ENCODE results near the gene DDOST. TPM values are rescaled to one million over a fixed set of nuclear protein-coding genes. Genes with fewer than 3 reads are reported as not detected.

DDOST gene
- total RNA-seq, 2 donors from 2014 or later: 138 to 160 TPM

- no peaks in the 10 kb centered on the region for H3K27me3 ChIP-seq (replicated peaks; ENCODE audit: insufficient read depth)
- H3K9me3 ChIP-seq: no peaks in the 10 kb centered on the region
- H3K36me3 ChIP-seq: no peaks in the 10 kb centered on the region
- TF ChIP-seq, protein P1, sequence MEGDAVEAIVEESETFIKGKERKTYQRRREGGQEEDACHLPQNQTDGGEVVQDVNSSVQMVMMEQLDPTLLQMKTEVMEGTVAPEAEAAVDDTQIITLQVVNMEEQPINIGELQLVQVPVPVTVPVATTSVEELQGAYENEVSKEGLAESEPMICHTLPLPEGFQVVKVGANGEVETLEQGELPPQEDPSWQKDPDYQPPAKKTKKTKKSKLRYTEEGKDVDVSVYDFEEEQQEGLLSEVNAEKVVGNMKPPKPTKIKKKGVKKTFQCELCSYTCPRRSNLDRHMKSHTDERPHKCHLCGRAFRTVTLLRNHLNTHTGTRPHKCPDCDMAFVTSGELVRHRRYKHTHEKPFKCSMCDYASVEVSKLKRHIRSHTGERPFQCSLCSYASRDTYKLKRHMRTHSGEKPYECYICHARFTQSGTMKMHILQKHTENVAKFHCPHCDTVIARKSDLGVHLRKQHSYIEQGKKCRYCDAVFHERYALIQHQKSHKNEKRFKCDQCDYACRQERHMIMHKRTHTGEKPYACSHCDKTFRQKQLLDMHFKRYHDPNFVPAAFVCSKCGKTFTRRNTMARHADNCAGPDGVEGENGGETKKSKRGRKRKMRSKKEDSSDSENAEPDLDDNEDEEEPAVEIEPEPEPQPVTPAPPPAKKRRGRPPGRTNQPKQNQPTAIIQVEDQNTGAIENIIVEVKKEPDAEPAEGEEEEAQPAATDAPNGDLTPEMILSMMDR (IDR thresholded peaks at IDR 0.05): no peak
- DNase-seq (ENCODE audit: low spot score) (no peak), ATAC-seq (ENCODE audit: insufficient number of reproducible peaks, low FRiP score, low read depth) (no peak)
- peaks cover 5 to 6% of the 10 kb centered on the region in 2 donors for H3K4me1 ChIP-seq (ENCODE audit: control insufficient read depth in 1 of 2, low read depth in 2 of 2)
- H3K4me3 ChIP-seq: no peak overlapping the region
- H3K27ac ChIP-seq: no peak overlapping the region
Observed at GRCh38 chr1:20701847-20702246, 40.7 kb upstream of the DDOST start.

- no peaks in the 10 kb centered on the region for H3K9me3 ChIP-seq
- TF ChIP-seq, protein P1 (IDR thresholded peaks at IDR 0.05): no peak
- no peak for ATAC-seq (ENCODE audit: insufficient number of reproducible peaks, low FRiP score, low read depth)
- no peaks in the 10 kb centered on the region for H3K36me3 ChIP-seq
- H3K27me3 ChIP-seq (replicated peaks; ENCODE audit: insufficient read depth): no peaks in the 10 kb centered on the region
- no peak for DNase-seq (ENCODE audit: low spot score)
- H3K27ac ChIP-seq: no peak overlapping the region
- peaks cover 5 to 6% of the 10 kb centered on the region in 2 donors for H3K4me1 ChIP-seq (ENCODE audit: control insufficient read depth in 1 of 2, low read depth in 2 of 2)
- no peak overlapping the region for H3K4me3 ChIP-seq
Observed at GRCh38 chr1:20701446-20701845, 40.3 kb upstream of the DDOST start.

DNA sequence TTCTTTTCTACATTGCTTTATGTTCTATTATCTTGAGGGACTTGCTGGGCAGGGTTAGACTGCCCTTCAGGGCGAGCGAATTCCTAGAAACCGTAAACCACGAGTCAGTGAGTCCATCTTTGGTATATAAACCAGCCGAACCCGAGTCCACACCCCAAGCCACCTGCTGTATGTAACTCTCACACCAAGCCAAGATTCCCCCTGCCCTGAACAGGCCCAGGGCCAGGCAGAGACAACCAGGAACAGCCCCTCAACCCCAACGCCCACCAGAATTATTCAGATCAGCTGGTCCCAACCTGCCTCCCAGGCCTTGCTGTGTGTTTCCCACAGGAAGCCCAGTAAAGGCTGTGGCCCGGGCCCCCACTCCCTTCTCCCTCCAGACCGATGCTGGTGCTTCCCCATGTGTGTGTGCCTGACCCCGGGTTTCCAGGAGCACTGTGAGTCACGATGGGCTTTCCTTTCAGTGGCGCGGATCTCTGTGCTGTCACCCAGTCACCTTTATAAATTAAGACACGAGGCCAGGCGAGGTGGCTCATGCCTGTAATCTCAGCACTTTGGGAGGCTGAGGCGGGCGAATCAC, 39.6 kb upstream of the DDOST start:
- H3K27me3 ChIP-seq (replicated peaks; ENCODE audit: insufficient read depth): no peaks in the 10 kb centered on the region
- H3K27ac ChIP-seq: no peak overlapping the region
- H3K4me3 ChIP-seq: no peak overlapping the region
- no peak for DNase-seq (ENCODE audit: low spot score)
- H3K9me3 ChIP-seq: no peaks in the 10 kb centered on the region
- no peak for ATAC-seq (ENCODE audit: insufficient number of reproducible peaks, low FRiP score, low read depth)
- H3K4me1 ChIP-seq (ENCODE audit: control insufficient read depth in 1 of 2, low read depth in 2 of 2): peaks cover 5 to 11% of the 10 kb centered on the region in 2 donors
- no peaks in the 10 kb centered on the region for H3K36me3 ChIP-seq
- TF ChIP-seq, protein P1 (IDR thresholded peaks at IDR 0.05): no peak

- Histone ChIP-seq H3K27ac (no peak overlapping the region), H3K36me3 (no peaks in the 10 kb centered on the region), H3K9me3 (no peaks in the 10 kb centered on the region), H3K4me1 (ENCODE audit: control insufficient read depth in 1 of 2, low read depth in 2 of 2) (peaks cover 5 to 11% of the 10 kb centered on the region in 2 donors), H3K27me3 (replicated peaks; ENCODE audit: insufficient read depth) (no peaks in the 10 kb centered on the region), H3K4me3 (no peak overlapping the region)
- ATAC-seq (ENCODE audit: insufficient number of reproducible peaks, low FRiP score, low read depth) (no peak), DNase-seq (ENCODE audit: low spot score) (no peak)
- TF ChIP-seq, protein P1 (IDR thresholded peaks at IDR 0.05): no peak
Observed at GRCh38 chr1:20699558-20699957, 38.4 kb upstream of the DDOST start.

DNA sequence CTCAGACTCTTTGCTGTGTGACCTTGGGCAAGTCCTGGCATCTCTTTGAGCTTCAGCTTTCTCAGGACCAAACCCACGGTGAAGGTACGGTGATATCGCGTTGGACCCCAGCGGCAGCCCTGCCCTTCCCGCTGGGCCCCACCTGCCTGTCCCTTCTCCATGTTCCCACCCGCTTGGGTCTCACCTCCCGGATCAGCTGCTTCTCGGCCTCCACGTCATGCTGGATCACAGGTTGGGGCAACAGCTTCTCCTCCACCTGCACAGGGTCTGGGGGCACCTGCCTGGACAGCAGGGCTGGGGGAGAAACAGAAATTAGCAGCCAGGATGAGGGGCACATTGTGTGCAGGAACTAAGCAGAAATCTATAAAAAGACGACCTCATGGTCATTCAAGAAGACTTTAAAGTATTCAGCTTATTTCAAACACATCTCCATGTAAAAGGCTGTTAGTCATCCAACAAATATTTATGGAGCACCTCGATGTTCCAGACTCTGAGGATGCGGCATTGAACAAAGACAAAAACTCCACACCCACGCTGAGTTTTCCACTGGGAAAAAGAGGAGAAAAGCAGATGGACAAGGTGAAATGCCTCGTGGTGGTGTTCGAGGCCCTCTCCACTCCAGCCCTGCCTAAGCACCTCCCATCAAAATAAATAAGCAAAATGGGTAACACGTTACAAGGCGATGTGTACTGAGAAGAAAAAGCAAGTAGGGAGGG, 37.2 kb upstream of the DDOST start:
- ATAC-seq (ENCODE audit: insufficient number of reproducible peaks, low FRiP score, low read depth): no peak
- DNase-seq (ENCODE audit: low spot score): no peak
- H3K4me3 ChIP-seq: no peak overlapping the region

More for the DNA sequence above, 37.2 kb upstream of the DDOST start:
- no peaks in the 10 kb centered on the region for H3K27me3 ChIP-seq (replicated peaks; ENCODE audit: insufficient read depth)
- H3K9me3 ChIP-seq: no peaks in the 10 kb centered on the region
- no peaks in the 10 kb centered on the region for H3K36me3 ChIP-seq
- TF ChIP-seq, protein P1 (IDR thresholded peaks at IDR 0.05): no peak
- no peak overlapping the region for H3K27ac ChIP-seq
- peaks cover 5 to 11% of the 10 kb centered on the region in 2 donors for H3K4me1 ChIP-seq (ENCODE audit: control insufficient read depth in 1 of 2, low read depth in 2 of 2)
